Lower leg skin (tissue), 3 donors: ENCODE measurements around the gene SRSF2.

Experiments
- CTCF ChIP-seq, 3 donors: fragments of 450-650 bp; IDR thresholded peaks; one replicate each; pipeline ENCODE4 v1.5.1; 2016; ENCODE audit warnings: antibody characterized with exemption in 3 of 3, mild to moderate bottlenecking in 3 of 3, moderate library complexity in 2 of 3
- POLR2A ChIP-seq, 2 donors: fragments of 450-650 bp; IDR thresholded peaks; one replicate each; pipeline ENCODE4 v1.6.1; 2016 to 2017; ENCODE audit warnings: antibody characterized with exemption in 2 of 2, mild to moderate bottlenecking in 1 of 2, moderate library complexity in 1 of 2

GRCh38 chr17:76710863-76711611 lies 26.1 kb downstream of the SRSF2 start, which contains the start of gene MXRA7:
- TF ChIP-seq POLR2A (IDR thresholded peaks at IDR 0.05) (no peak), CTCF (IDR thresholded peaks at IDR 0.05) (no peak)
